Measurements from ENCODE around the gene BICDL1.

BICDL1 gene

DNA sequence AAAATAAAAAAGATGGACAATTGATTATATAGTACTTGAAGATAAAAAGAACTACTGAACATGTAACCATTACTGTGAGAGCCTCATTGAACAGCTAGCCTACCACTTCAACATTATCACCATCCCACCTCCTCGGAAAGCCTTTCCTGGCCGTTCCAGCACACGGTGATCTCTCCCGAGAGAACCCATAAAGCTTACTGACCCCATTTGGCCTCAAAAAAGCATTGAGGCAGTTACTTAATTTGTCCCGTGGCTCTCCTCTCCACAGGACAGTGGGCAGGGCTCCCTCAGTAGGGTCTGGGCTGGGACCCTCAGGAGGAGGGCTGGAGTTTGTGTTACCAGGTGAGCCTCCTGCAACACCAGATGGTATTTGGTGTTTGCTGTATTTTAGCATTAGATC is 71.7 kb downstream of the BICDL1 start:
- peaks cover 12% of the 10 kb centered on the region for H3K36me3 Mint-ChIP-seq
- no peaks in the 10 kb centered on the region for H3K27me3 Mint-ChIP-seq
- H3K4me3 Mint-ChIP-seq, result no peak overlapping the region
- no peaks in the 10 kb centered on the region for H3K9me3 Mint-ChIP-seq
- H3K4me1 Mint-ChIP-seq, result peaks cover 17% of the 10 kb centered on the region
- H3K27ac Mint-ChIP-seq, result no peak overlapping the region

GRCh38 chr12:120061575-120062214 is 72.7 kb downstream of the BICDL1 start:
- Mint-ChIP-seq H3K27me3 (no peaks in the 10 kb centered on the region), H3K27ac (peak overlapping the region; percentile 13), H3K9me3 (no peaks in the 10 kb centered on the region), H3K4me3 (no peak overlapping the region), H3K4me1 (peaks cover 17% of the 10 kb centered on the region), H3K36me3 (peaks cover 17% of the 10 kb centered on the region)

DNA sequence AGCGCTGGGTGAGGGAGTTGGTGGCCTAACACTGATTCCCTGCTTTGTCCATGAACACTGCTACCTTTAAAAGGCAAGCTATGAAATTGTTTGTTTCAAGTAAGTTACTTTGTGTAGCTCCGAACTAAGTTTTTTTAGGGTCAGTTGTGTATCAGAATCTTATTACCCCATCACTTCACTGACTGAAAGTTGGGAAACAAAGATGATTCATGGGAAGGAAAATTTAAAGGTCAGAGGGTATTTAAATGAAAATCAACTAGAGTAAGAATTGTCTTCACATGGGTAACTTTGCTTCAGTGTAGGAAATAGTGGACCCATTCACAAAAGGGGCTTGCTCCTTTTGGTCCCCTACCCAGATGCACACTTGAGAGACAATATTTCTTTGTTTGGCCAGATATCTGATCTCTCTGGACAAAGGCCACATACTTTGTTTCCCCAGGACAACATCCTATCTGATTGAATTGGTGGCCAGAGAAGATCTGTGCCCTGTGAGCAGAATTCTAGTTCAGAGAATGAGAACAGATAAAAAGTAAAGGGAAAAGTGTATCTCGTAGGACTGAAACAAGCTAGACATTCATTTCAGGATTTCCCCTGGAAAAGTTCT is 74.0 kb downstream of the BICDL1 start:
- H3K4me1 Mint-ChIP-seq, result peaks cover 17% of the 10 kb centered on the region
- no peak overlapping the region for H3K4me3 Mint-ChIP-seq
- no peaks in the 10 kb centered on the region for H3K27me3 Mint-ChIP-seq
- H3K27ac Mint-ChIP-seq, result no peak overlapping the region
- peaks cover 17% of the 10 kb centered on the region for H3K36me3 Mint-ChIP-seq
- no peaks in the 10 kb centered on the region for H3K9me3 Mint-ChIP-seq

DNA sequence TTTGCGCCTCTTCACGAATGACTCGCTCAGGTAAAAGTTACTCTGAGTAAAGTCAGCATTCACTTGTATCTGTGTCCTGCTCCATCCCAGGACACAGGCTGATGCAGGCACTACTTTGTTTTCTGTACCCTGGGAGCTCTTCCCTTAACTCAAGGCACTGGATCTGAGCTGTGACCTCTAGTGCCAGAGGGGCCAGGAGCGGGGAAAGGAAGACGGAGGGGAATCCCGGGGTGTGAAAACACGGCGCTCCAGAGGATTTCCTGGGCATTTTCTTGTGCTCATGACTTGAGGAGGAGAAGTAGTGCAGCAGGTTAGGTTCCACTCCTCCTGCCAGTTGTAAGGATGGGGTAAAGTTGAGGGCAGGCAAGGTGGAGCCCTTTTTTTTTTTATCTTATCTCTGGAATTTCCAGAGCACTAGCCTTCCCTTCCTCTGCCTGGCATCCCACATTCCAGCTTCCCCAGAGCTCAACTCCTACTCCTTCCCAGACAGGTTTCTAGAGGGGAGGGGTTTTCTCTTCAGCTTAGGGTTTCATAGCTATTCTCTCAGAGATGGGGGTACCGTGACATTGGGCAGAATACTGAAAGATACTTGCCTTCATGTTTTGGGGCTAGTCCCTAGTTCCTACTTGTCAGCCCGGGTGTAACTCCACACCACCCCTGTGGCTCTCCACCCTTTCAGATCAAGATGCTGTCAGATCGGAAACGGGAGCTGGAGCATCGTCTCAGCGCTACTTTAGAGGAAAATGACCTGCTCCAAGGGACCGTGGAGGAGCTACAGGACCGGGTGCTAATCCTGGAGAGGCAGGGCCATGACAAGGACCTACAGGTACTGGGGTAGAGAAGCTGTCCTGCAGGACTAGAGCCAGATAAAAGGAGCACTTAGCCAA is 75.3 kb downstream of the BICDL1 start:
- Mint-ChIP-seq H3K4me3 (no peak overlapping the region), H3K27me3 (no peaks in the 10 kb centered on the region), H3K27ac (no peak overlapping the region), H3K36me3 (peaks cover 16% of the 10 kb centered on the region), H3K4me1 (peaks cover 17% of the 10 kb centered on the region), H3K9me3 (no peaks in the 10 kb centered on the region)

DNA sequence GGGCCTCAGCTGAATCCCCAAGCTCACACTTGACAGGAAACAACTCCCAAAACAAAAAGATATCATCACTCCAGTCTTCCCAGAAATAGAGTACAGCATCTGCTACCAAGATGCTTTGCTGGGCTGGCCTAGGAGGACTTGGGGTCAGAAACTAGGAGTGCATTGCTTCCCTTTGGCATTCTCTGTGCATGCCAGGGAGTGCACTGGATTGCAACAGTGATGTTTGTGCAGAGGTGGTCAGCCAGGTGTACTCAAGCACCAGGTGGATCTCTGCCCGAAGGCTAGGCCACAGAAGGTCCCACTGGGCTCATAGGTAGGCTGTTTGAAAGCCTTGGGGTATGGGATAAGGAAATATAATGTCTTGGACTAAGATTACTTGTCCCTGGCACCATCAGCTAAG is 76.4 kb downstream of the BICDL1 start:
- Mint-ChIP-seq H3K9me3 (no peaks in the 10 kb centered on the region), H3K4me3 (no peak overlapping the region), H3K4me1 (peaks cover 11% of the 10 kb centered on the region), H3K36me3 (peaks cover 21% of the 10 kb centered on the region), H3K27me3 (no peaks in the 10 kb centered on the region), H3K27ac (no peak overlapping the region)

DNA sequence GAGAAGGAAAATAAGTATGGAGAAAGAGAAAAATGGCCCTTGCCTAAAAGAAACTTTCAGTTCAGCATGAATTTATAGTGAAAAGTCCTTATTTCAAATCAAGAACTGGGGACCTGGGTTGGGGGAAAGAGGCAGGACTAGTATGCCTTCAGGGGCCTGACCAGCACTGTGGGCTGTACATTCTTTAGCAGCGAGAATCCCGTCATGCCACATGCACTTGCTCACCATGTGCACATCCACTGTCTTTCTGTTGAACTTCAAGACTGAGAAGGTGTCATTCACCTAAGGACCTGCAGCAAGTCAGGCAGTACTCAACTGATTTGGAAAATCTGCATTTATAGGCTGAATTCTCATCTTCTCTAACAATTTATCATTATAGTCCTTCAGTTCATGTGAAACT is 77.3 kb downstream of the BICDL1 start:
- H3K4me3 Mint-ChIP-seq, result no peak overlapping the region
- H3K9me3 Mint-ChIP-seq, result no peaks in the 10 kb centered on the region
- H3K36me3 Mint-ChIP-seq, result peaks cover 21% of the 10 kb centered on the region
- no peaks in the 10 kb centered on the region for H3K27me3 Mint-ChIP-seq
- peaks cover 8% of the 10 kb centered on the region for H3K4me1 Mint-ChIP-seq
- peak overlapping the region; percentile 41 for H3K27ac Mint-ChIP-seq

- no peak overlapping the region for H3K4me3 Mint-ChIP-seq
Observed at GRCh38 chr12:120067084-120067869, 78.2 kb downstream of the BICDL1 start.

DNA sequence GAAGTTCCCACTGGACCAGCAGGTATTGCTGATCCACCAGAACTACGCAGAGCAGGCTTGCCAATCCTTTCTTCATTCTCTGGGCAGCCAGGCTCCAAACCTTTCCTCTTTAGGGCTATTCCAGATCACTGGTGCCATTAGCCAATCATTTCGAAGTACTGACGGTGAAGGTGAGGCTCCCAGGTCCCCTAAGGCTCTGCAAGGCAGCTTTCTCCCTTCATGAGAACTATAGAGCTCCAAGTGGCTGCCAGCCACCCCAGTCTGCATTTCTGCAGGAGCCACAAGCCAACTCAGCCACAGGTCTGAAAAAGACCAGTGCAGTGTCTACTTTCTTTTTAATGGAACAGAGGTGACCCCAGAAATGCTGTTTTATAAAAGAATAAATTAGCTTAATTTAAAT is 78.9 kb downstream of the BICDL1 start:
- H3K27ac Mint-ChIP-seq, result no peak overlapping the region
- H3K4me3 Mint-ChIP-seq, result no peak overlapping the region
- peaks cover 2% of the 10 kb centered on the region for H3K4me1 Mint-ChIP-seq
- no peaks in the 10 kb centered on the region for H3K9me3 Mint-ChIP-seq
- H3K36me3 Mint-ChIP-seq, result peaks cover 18% of the 10 kb centered on the region
- no peaks in the 10 kb centered on the region for H3K27me3 Mint-ChIP-seq

More at GRCh38 chr12:120067084-120067869, 78.2 kb downstream of the BICDL1 start:
- Mint-ChIP-seq H3K36me3 (peaks cover 22% of the 10 kb centered on the region), H3K9me3 (no peaks in the 10 kb centered on the region), H3K27ac (peak overlapping the region; percentile 38), H3K27me3 (no peaks in the 10 kb centered on the region), H3K4me1 (peaks cover 8% of the 10 kb centered on the region)

DNA sequence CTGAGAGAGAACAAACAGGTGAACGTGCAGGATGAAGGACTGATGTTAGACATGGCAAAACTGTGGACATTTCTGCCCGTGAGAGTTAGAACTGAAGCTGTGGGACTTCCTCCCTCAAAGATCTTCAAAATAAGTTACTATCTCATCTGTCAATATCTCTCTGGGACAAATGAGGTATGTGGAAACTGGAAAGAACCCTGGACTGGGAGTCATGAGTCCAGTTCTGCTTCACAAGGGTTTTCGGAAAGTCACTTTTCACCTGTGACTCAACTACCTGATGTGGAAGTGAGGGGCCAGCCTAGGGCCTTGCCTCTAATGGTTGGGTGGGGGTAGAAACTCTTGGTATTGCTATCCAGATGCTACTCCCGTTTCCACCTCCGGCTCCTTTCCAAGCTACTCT is 80.2 kb downstream of the BICDL1 start:
- peaks cover 8% of the 10 kb centered on the region for H3K4me1 Mint-ChIP-seq

DNA sequence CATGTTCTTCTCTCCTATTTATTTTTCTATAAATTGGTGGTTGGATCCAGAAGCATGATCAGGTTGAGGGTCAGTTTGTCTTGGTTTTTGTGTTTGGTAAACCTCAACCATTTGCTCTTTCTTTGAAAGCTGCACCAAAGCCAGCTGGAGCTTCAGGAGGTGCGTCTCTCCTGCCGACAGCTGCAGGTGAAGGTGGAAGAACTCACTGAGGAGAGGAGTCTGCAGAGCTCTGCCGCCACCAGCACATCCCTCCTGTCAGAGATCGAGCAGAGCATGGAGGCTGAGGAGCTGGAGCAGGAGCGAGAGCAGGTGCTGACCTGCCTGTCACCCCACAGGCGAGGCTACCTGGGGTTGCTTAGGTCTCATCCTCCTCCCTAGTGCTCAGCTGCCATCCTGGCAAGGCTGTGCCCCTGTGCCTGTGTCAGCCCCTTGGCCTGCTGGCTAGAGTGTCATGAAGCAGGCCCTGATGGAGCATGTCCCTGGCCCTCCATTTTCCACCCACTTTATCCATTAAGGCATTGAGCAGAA is 82.5 kb downstream of the BICDL1 start:
- H3K36me3 Mint-ChIP-seq, result peaks cover 22% of the 10 kb centered on the region
- H3K4me1 Mint-ChIP-seq, result peaks cover 20% of the 10 kb centered on the region
- no peak overlapping the region for H3K4me3 Mint-ChIP-seq
- no peaks in the 10 kb centered on the region for H3K27me3 Mint-ChIP-seq
- no peak overlapping the region for H3K27ac Mint-ChIP-seq
- H3K9me3 Mint-ChIP-seq, result no peaks in the 10 kb centered on the region

More for the DNA sequence above, 80.2 kb downstream of the BICDL1 start:
- H3K27me3 Mint-ChIP-seq, result no peaks in the 10 kb centered on the region
- H3K4me3 Mint-ChIP-seq, result no peak overlapping the region
- no peaks in the 10 kb centered on the region for H3K9me3 Mint-ChIP-seq
- H3K36me3 Mint-ChIP-seq, result peaks cover 24% of the 10 kb centered on the region
- no peak overlapping the region for H3K27ac Mint-ChIP-seq

DNA sequence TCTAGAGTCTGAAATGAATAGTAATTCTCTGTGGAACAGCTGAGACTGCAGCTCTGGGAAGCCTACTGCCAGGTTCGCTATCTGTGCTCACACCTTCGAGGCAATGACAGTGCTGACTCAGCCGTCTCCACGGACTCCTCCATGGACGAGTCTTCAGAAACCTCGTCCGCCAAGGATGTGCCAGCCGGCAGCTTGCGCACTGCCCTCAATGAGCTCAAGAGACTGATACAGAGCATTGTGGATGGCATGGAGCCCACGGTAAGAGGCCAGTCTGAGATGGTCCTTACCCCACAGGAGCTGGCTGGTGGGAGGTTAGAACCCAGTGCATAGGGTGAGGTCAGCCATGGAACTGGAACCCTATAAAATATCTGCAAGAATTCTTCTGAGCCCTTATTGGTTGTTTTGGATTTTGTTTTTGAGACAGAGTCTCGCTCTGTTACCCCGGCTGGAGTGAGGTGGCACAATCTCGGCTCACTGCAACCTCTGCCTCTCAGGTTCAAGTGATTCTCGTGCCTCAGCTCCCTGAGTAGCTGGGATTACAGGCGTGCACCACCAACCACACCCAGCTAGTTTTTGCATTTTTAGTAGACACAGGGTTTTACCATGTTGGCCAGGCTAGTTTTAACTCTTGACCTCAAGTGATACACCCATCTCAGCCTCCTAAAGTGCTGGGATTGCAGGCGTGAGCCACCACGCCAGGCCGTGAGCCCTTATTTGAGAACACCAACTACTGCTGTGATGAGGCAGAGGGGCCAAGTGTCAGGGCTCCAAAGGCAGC is 83.6 kb downstream of the BICDL1 start:
- Mint-ChIP-seq H3K36me3 (peaks cover 25% of the 10 kb centered on the region), H3K27me3 (no peaks in the 10 kb centered on the region), H3K4me3 (no peak overlapping the region), H3K4me1 (peaks cover 23% of the 10 kb centered on the region), H3K9me3 (no peaks in the 10 kb centered on the region), H3K27ac (no peak overlapping the region)

DNA sequence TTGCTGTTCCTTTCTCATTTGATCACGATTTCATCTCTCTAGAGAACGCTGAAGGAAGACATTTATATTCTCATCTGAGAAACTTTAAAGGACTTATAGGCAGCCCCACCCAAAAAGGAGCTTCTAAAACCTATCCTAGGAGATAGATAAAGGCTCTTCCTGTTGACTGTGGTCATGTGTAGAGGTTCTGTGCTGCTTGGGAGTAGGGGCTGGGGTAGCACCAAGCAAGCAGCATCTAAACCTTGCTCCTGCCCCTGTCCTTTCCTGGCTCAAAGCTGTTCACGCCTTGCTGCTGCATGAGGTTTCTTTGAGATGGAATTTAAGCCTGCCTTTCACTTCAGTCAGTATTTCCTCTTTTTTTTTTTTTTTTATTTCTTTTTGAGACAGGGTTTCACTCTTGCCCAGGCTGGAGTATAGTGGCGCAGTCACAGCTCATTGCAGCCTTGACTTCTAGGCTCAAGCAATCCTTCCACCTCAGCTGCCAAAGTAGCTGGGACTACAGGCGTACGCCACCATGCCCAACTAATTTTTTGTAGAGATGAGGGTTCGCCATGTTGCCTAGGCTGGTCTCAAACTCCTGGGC is 86.1 kb downstream of the BICDL1 start:
- Mint-ChIP-seq H3K4me1 (peaks cover 36% of the 10 kb centered on the region), H3K27ac (peak overlapping the region; percentile 87), H3K27me3 (no peaks in the 10 kb centered on the region), H3K9me3 (no peaks in the 10 kb centered on the region), H3K36me3 (peaks cover 28% of the 10 kb centered on the region), H3K4me3 (peak overlapping the region; percentile 16)

- Mint-ChIP-seq H3K27me3 (no peaks in the 10 kb centered on the region), H3K4me1 (peaks cover 36% of the 10 kb centered on the region), H3K36me3 (peaks cover 26% of the 10 kb centered on the region), H3K4me3 (no peak overlapping the region), H3K9me3 (no peaks in the 10 kb centered on the region), H3K27ac (no peak overlapping the region)
Observed at GRCh38 chr12:120076651-120077050, 87.6 kb downstream of the BICDL1 start.

DNA sequence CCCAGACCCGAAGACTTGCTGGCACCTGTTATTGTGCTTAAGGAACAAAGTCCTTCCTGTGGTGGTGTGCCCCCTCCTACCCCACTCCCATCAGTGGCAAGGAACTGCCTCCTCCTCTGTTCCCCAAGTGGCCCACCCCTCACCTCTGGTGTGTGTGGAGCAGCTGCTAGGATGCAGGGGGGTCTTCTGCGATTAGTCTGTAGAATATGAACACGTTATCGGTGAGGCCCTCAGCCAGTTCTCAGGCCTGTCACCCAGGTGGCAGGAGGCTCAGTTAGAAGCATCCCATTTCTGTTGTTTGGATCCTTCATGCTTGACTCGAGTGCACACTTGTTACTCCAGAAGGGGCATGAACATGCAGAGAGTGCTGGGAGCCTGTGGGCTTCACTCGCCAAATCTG is 88.2 kb downstream of the BICDL1 start:
- peak overlapping the region; percentile 17 for H3K27ac Mint-ChIP-seq

More for the DNA sequence above, 88.2 kb downstream of the BICDL1 start:
- Mint-ChIP-seq H3K27me3 (no peaks in the 10 kb centered on the region), H3K36me3 (peaks cover 26% of the 10 kb centered on the region), H3K4me3 (no peak overlapping the region), H3K4me1 (peaks cover 36% of the 10 kb centered on the region), H3K9me3 (no peaks in the 10 kb centered on the region)
